ENCODE data around the gene LHX3. TPM values are rescaled to one million over a fixed set of nuclear protein-coding genes. Genes with fewer than 3 reads are reported as not detected.

The LHX3 gene
- polyA plus RNA-seq, 1 of the 3 experiments (the other 2 are of a cell fraction): not detected

DNA sequence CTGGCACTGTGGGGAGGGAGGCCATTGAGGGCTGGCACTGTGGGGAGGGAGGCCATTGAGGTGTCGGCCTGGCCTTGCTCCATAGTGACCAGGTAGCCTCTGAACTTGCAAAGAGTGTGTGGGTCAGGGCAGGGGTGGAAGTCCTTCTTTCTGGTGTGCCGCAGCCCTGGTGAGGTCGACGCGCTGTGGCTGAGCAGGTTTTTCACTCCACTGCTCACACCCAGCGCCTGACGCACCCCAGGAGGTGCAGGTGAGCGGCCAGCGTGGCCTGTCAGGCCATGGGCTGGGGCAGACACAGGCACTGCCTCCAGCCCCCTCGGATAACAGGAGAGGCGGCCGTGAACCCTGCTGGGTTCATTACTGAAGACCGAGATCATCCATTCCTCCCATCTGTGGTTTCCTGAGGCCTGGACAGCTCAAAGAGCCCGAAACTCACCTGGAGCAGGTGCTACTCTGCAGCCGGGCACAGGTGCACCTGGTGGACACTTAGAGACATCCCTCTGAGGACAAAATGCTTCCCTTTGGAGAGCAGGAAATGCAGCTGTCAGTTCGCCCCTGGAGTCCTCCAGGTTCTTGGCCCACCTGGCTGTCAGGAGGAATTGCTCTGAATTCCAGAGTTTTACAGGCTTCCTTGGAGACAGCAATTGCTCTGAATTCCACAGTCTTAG is 32.4 kb downstream of the LHX3 start:
- peaks cover 0 to 8% of the 10 kb centered on the region in 2 experiments; a peak in 1 of 4 replicates for H3K4me1 ChIP-seq (ENCODE audit: control insufficient read depth in 1 of 2, insufficient read depth in 2 of 2, low read depth in 1 of 2, low read length in 1 of 2)
- DNase-seq: no peak
- no peaks in the 10 kb centered on the region for H3F3A ChIP-seq (replicated peaks; ENCODE audit: insufficient read depth)
- H2AFZ ChIP-seq (ENCODE audit: low read depth): no peak overlapping the region
- WGBS (ENCODE audit: low lambda C conversion rate): 62% methylated on average over 14 of the region's 16 CpGs
- TF ChIP-seq CHD2 (IDR thresholded peaks at IDR 0.05; ENCODE audit: low read length, partially characterized antibody) (no peak), EP300 (IDR thresholded peaks at IDR 0.05; ENCODE audit: borderline replicate concordance in 1 of 2, low read depth in 1 of 2, low read length in 1 of 2) (no peak), MXI1 (IDR thresholded peaks at IDR 0.05; ENCODE audit: low read depth, low read length) (no peak), YY1 (IDR thresholded peaks at IDR 0.05; ENCODE audit: low read depth) (no peak), TCF12 (IDR thresholded peaks at IDR 0.05) (no peak), FOXJ3 (CRISPR knock-in tag; IDR thresholded peaks at IDR 0.05) (no peak), GABPA (IDR thresholded peaks at IDR 0.05; ENCODE audit: low read depth) (no peak), FOSL2 (IDR thresholded peaks at IDR 0.05; ENCODE audit: borderline replicate concordance, low read depth) (no peak), POLR2AphosphoS5 (IDR thresholded peaks at IDR 0.05; ENCODE audit: low read depth, low read length) (no peak)
- TF ChIP-seq, protein P1, sequence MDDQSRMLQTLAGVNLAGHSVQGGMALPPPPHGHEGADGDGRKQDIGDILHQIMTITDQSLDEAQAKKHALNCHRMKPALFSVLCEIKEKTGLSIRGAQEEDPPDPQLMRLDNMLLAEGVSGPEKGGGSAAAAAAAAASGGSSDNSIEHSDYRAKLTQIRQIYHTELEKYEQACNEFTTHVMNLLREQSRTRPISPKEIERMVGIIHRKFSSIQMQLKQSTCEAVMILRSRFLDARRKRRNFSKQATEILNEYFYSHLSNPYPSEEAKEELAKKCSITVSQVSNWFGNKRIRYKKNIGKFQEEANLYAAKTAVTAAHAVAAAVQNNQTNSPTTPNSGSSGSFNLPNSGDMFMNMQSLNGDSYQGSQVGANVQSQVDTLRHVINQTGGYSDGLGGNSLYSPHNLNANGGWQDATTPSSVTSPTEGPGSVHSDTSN (IDR thresholded peaks at IDR 0.05): no peak
- TF ChIP-seq, protein P2, sequence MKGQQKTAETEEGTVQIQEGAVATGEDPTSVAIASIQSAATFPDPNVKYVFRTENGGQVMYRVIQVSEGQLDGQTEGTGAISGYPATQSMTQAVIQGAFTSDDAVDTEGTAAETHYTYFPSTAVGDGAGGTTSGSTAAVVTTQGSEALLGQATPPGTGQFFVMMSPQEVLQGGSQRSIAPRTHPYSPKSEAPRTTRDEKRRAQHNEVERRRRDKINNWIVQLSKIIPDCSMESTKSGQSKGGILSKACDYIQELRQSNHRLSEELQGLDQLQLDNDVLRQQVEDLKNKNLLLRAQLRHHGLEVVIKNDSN (IDR thresholded peaks at IDR 0.05; ENCODE audit: borderline replicate concordance, low read depth): no peak
- TF ChIP-seq, protein P3, sequence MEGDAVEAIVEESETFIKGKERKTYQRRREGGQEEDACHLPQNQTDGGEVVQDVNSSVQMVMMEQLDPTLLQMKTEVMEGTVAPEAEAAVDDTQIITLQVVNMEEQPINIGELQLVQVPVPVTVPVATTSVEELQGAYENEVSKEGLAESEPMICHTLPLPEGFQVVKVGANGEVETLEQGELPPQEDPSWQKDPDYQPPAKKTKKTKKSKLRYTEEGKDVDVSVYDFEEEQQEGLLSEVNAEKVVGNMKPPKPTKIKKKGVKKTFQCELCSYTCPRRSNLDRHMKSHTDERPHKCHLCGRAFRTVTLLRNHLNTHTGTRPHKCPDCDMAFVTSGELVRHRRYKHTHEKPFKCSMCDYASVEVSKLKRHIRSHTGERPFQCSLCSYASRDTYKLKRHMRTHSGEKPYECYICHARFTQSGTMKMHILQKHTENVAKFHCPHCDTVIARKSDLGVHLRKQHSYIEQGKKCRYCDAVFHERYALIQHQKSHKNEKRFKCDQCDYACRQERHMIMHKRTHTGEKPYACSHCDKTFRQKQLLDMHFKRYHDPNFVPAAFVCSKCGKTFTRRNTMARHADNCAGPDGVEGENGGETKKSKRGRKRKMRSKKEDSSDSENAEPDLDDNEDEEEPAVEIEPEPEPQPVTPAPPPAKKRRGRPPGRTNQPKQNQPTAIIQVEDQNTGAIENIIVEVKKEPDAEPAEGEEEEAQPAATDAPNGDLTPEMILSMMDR (IDR thresholded peaks at IDR 0.05): no peak
- no peaks in the 10 kb centered on the region for H3K9me3 ChIP-seq
- no peaks in the 10 kb centered on the region for H3K79me2 ChIP-seq (ENCODE audit: insufficient read depth)
- peaks cover 49% of the 10 kb centered on the region for H3K27me3 ChIP-seq (ENCODE audit: insufficient read depth)
- ChIA-PET POLR2A (no interaction called here), CTCF (interaction anchor here (0.8 to 6.3 kb wide), 6 partner anchors 9 to 110 kb away, joined by 3 to 69 read pairs (median 6); no protein-coding TSS in a partner anchor)
- H3K9me2 ChIP-seq: no peaks in the 10 kb centered on the region
- no peak overlapping the region for H3K27ac ChIP-seq (ENCODE audit: low read depth in 2 of 2, low read length in 1 of 2)
- H3K4me3 ChIP-seq (ENCODE audit: low read depth in 2 of 2, low read length in 1 of 2): no peak overlapping the region
- H3K4me2 ChIP-seq: no peak overlapping the region
- H4K20me1 ChIP-seq (ENCODE audit: insufficient read depth): no peaks in the 10 kb centered on the region
- no peak overlapping the region for H3K9ac ChIP-seq
- H3K36me3 ChIP-seq (replicated peaks in 1 of 2; ENCODE audit: control insufficient read depth in 1 of 2, insufficient read depth in 2 of 2, low read length in 1 of 2): no peaks in the 10 kb centered on the region

DNA sequence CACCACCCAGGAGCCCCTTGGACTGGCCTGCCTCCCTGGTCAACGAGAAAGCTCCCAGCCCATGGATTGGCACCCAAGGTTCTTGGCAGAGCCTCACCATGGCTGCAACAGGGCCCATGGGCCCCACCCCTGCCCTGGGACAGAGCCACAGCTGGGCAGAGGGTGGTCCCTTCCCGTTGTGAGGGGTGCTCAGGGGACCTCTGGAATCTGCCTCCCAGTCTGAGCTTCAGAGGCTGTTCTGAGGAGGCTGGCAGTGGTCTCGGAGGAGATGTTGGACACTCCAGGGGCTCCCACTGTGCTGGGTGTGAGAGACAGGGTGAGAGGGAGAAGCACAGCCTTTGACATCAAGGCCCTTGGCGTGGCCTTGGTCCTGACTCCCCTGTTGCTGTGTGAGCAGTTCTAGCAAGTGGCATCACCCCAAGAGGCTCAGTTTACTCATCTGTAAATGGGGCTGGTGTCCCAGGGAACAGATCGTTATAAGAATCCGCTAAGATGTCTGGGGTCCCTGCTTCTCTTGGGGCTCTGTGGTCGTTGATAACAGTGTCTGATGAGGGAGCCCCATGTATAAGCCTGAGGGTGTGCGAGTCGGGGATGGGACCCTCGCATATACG is 33.0 kb downstream of the LHX3 start:
- peaks cover 49% of the 10 kb centered on the region for H3K27me3 ChIP-seq (ENCODE audit: insufficient read depth)
- no peak for DNase-seq
- TF ChIP-seq, protein P3 (IDR thresholded peaks at IDR 0.05): no peak
- TF ChIP-seq, protein P4, sequence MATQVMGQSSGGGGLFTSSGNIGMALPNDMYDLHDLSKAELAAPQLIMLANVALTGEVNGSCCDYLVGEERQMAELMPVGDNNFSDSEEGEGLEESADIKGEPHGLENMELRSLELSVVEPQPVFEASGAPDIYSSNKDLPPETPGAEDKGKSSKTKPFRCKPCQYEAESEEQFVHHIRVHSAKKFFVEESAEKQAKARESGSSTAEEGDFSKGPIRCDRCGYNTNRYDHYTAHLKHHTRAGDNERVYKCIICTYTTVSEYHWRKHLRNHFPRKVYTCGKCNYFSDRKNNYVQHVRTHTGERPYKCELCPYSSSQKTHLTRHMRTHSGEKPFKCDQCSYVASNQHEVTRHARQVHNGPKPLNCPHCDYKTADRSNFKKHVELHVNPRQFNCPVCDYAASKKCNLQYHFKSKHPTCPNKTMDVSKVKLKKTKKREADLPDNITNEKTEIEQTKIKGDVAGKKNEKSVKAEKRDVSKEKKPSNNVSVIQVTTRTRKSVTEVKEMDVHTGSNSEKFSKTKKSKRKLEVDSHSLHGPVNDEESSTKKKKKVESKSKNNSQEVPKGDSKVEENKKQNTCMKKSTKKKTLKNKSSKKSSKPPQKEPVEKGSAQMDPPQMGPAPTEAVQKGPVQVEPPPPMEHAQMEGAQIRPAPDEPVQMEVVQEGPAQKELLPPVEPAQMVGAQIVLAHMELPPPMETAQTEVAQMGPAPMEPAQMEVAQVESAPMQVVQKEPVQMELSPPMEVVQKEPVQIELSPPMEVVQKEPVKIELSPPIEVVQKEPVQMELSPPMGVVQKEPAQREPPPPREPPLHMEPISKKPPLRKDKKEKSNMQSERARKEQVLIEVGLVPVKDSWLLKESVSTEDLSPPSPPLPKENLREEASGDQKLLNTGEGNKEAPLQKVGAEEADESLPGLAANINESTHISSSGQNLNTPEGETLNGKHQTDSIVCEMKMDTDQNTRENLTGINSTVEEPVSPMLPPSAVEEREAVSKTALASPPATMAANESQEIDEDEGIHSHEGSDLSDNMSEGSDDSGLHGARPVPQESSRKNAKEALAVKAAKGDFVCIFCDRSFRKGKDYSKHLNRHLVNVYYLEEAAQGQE (IDR thresholded peaks at IDR 0.05; ENCODE audit: low read depth, low read length): no peak
- no peak for TF ChIP-seq FOXM1 (IDR thresholded peaks at IDR 0.05; ENCODE audit: low read depth)
- no peak for TF ChIP-seq SIN3A (IDR thresholded peaks at IDR 0.05; ENCODE audit: borderline replicate concordance, low read depth, low read length)

More for the DNA sequence above, 33.0 kb downstream of the LHX3 start:
- Histone ChIP-seq H2AFZ (ENCODE audit: low read depth) (no peak overlapping the region), H3K36me3 (replicated peaks in 1 of 2; ENCODE audit: control insufficient read depth in 1 of 2, insufficient read depth in 2 of 2, low read length in 1 of 2) (no peaks in the 10 kb centered on the region), H3K4me3 (ENCODE audit: low read depth in 2 of 2, low read length in 1 of 2) (no peak overlapping the region), H3F3A (replicated peaks; ENCODE audit: insufficient read depth) (no peaks in the 10 kb centered on the region), H3K79me2 (ENCODE audit: insufficient read depth) (no peaks in the 10 kb centered on the region), H4K20me1 (ENCODE audit: insufficient read depth) (no peaks in the 10 kb centered on the region), H3K9me2 (no peaks in the 10 kb centered on the region), H3K27ac (ENCODE audit: low read depth in 2 of 2, low read length in 1 of 2) (no peak overlapping the region), H3K4me1 (ENCODE audit: control insufficient read depth in 1 of 2, insufficient read depth in 2 of 2, low read depth in 1 of 2, low read length in 1 of 2) (peaks cover 0 to 2% of the 10 kb centered on the region in 2 experiments; a peak in 1 of 4 replicates), H3K9me3 (no peaks in the 10 kb centered on the region), H3K9ac (no peak overlapping the region), H3K4me2 (no peak overlapping the region)
- WGBS (ENCODE audit: low lambda C conversion rate): 41% methylated on average over 10 of the region's 11 CpGs
- ChIA-PET POLR2A (no interaction called here), CTCF (interaction anchor here (1.0 to 6.3 kb wide), 9 partner anchors 9 to 612 kb away, joined by 3 to 69 read pairs (median 8); no protein-coding TSS in a partner anchor)
